Measurements from ENCODE around the gene SLC9A9.

Gene SLC9A9

DNA sequence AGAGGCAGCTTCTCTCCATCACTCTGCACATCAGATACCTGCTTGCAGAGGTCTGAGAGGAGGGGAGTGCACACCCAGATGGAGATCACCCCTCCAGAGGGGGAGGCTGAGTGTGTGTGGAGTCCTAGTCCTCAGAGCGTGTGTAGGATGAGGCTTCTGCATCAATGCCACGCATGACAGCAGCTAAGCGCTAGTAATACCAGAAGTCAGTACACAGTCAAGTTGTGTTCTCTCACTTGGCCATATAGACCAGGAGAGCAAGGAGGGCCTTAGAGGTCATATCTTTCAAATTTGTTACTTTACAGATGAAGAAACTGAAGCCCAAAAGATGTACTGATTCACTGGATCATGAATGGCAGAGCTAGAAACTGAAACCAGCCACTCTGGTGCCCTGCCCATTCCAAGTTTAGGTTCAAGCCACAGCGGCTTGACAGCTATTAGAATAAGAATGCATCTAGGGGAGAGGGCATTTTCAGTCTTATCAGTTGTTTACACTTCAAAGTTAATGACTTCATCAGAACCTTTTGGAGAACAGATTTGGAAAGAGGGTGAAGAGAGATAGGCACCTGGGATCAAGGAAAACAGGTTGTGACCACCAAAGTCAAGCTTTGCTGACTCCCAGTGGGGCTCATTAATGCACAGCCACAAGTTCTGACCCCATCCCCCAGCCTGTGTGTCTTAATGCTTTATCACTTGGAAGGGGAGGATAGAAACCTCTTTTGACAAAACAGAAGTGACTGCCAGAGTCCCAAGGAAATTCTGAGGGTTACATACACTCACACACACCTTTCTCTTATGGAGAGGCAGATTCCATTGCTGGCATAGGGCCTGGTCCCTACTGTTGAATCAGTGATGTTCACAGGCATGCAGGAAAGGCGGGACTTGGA is 418.4 kb downstream of the SLC9A9 start:
- H3K27me3 ChIP-seq (replicated peaks): no peaks in the 10 kb centered on the region
- no peak for TF ChIP-seq CTCF (IDR thresholded peaks at IDR 0.05; ENCODE audit: low read depth, low read length, missing control alignments)
- no peak overlapping the region for H3K27ac ChIP-seq
- no peak overlapping the region for H3K4me3 ChIP-seq (ENCODE audit: low read depth, low read length)
- H3K36me3 ChIP-seq (replicated peaks): no peaks in the 10 kb centered on the region
- in situ Hi-C loops (cut with HindIII; ENCODE audit: low pct_ligation_motif_present, low sequenced_read_pairs): no loop called here
- DNase-seq: no peak

DNA sequence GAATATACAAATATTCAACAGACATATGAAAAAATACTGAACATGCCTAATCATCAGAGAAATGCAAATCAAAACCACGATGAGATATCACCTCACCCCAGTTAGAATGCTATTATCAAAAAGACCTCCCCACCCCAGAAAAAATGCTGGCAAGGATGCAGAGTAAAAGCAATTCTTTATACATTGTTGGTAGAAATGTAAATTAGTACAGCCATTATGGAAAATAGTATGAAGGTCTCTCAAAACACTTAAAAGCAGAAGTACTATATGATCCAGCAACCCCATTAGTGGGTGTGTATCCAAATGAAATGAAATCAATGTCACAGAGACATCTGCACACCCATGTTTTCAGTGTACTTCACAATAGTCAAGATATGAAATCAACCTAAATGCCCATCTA is 420.0 kb downstream of the SLC9A9 start:
- in situ Hi-C loops (cut with HindIII; ENCODE audit: low pct_ligation_motif_present, low sequenced_read_pairs): no loop called here
- TF ChIP-seq CTCF (IDR thresholded peaks at IDR 0.05; ENCODE audit: low read depth, low read length, missing control alignments): no peak
- no peaks in the 10 kb centered on the region for H3K27me3 ChIP-seq (replicated peaks)
- no peaks in the 10 kb centered on the region for H3K36me3 ChIP-seq (replicated peaks)
- no peak overlapping the region for H3K4me3 ChIP-seq (ENCODE audit: low read depth, low read length)
- no peak for DNase-seq
- H3K27ac ChIP-seq: no peak overlapping the region

DNA sequence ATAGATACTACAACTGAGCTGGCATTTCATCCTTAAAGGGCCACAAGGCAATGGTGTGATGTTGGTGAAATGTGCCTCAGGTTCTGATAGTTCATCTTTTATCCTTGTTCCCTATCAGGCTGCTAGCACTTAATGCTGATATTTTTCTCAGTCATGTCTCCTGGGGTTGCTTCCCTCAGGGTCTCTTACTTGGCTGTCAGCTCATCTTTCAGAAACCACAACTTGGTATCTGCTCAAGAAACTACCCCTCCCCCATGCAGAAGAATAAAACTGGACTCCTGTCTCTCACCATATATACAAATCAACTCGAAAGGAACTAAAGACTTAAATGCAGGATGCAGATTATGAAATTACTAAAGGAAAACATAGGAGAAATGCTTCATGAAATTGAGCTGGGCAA is 420.6 kb downstream of the SLC9A9 start:
- TF ChIP-seq CTCF (IDR thresholded peaks at IDR 0.05; ENCODE audit: low read depth, low read length, missing control alignments): no peak

GRCh38 chr3:143424874-143425273 is 423.4 kb downstream of the SLC9A9 start:
- TF ChIP-seq CTCF (IDR thresholded peaks at IDR 0.05; ENCODE audit: low read depth, low read length, missing control alignments): no peak
- in situ Hi-C loops (cut with HindIII; ENCODE audit: low pct_ligation_motif_present, low sequenced_read_pairs): no loop called here
- H3K27me3 ChIP-seq (replicated peaks): no peaks in the 10 kb centered on the region
- no peak overlapping the region for H3K27ac ChIP-seq
- DNase-seq: no peak
- H3K4me3 ChIP-seq (ENCODE audit: low read depth, low read length): no peak overlapping the region
- H3K36me3 ChIP-seq (replicated peaks): no peaks in the 10 kb centered on the region

More for the DNA sequence above, 420.6 kb downstream of the SLC9A9 start:
- in situ Hi-C loops (cut with HindIII; ENCODE audit: low pct_ligation_motif_present, low sequenced_read_pairs): no loop called here
- H3K4me3 ChIP-seq (ENCODE audit: low read depth, low read length): no peak overlapping the region
- no peak overlapping the region for H3K27ac ChIP-seq
- no peak for DNase-seq
- H3K27me3 ChIP-seq (replicated peaks): no peaks in the 10 kb centered on the region
- H3K36me3 ChIP-seq (replicated peaks): no peaks in the 10 kb centered on the region

GRCh38 chr3:143421556-143421955 is 426.7 kb downstream of the SLC9A9 start:
- Histone ChIP-seq H3K4me3 (ENCODE audit: low read depth, low read length) (no peak overlapping the region), H3K27ac (no peak overlapping the region), H3K36me3 (replicated peaks) (no peaks in the 10 kb centered on the region), H3K27me3 (replicated peaks) (no peaks in the 10 kb centered on the region)
- in situ Hi-C loops (cut with HindIII; ENCODE audit: low pct_ligation_motif_present, low sequenced_read_pairs): no loop called here
- no peak for DNase-seq
- TF ChIP-seq CTCF (IDR thresholded peaks at IDR 0.05; ENCODE audit: low read depth, low read length, missing control alignments): no peak

DNA sequence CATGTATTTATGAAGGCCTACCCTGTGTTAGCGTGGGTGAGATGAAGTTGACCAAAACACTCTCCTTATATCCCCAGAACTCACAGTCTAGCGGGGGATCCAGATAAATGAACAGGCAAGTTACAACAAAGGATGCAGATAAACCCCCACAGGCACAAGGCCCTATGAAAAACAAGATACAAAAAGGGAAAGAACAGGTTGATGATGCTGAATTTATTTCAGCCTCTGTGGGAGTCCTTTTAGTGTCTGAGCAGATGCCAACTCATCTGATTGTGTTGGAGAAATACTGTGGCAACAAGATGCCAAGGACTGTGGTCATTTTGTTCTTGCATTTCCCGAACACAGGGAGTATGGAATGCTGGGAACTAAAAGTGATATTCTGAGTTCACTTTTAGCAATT is 428.7 kb downstream of the SLC9A9 start:
- H3K27me3 ChIP-seq (replicated peaks): no peaks in the 10 kb centered on the region
- no peaks in the 10 kb centered on the region for H3K36me3 ChIP-seq (replicated peaks)
- no peak overlapping the region for H3K27ac ChIP-seq
- in situ Hi-C loops (cut with HindIII; ENCODE audit: low pct_ligation_motif_present, low sequenced_read_pairs): no loop called here
- DNase-seq: no peak
- no peak overlapping the region for H3K4me3 ChIP-seq (ENCODE audit: low read depth, low read length)
- no peak for TF ChIP-seq CTCF (IDR thresholded peaks at IDR 0.05; ENCODE audit: low read depth, low read length, missing control alignments)
